PFSK-1 (cell line): ENCODE measurements around the gene DACT3.

Experiments
- FOXP2 ChIP-seq: optimal IDR thresholded peaks from 2 replicates; pipeline ENCODE3; 2011; ENCODE audit warnings: borderline replicate concordance, control low read depth, inconsistent platforms; ENCODE audit not compliant: insufficient read depth; ENCODE audit errors: extremely low read length, extremely low read depth
- POLR2AphosphoS5 ChIP-seq: IDR thresholded peaks from 2 replicates; pipeline ENCODE4 v1.6.1; 2012; ENCODE audit warnings: low read depth, mild to moderate bottlenecking, control low read depth, low read length, moderate library complexity
- REST ChIP-seq, 2 experiments: IDR thresholded peaks; 2 replicates each; pipeline versions ENCODE4 v1.6.1 to v1.8.0; 2011 to 2012; ENCODE audit warnings: low read depth in 2 of 2, low read length in 2 of 2, control low read depth in 1 of 2, inconsistent platforms in 1 of 2, mild to moderate bottlenecking in 1 of 2, moderate library complexity in 1 of 2; ENCODE audit not compliant: insufficient read depth in 1 of 2
- SIN3A ChIP-seq: IDR thresholded peaks from 2 replicates; pipeline ENCODE4 v1.6.1; 2012; ENCODE audit warnings: mild to moderate bottlenecking, low read length, moderate library complexity, borderline replicate concordance; ENCODE audit not compliant: insufficient read depth
- TAF1 ChIP-seq: IDR thresholded peaks from 2 replicates; pipeline ENCODE4 v1.6.1; 2012; ENCODE audit warnings: low read length, control low read depth, borderline replicate concordance; ENCODE audit not compliant: insufficient read depth

DACT3 gene

GRCh38 chr19:46599716-46600373 is 61.1 kb downstream of the DACT3 start:
- no peak for TF ChIP-seq FOXP2
- no peak for TF ChIP-seq SIN3A
- no peak for TF ChIP-seq TAF1
- no peak for TF ChIP-seq POLR2AphosphoS5
- TF ChIP-seq REST (IDR thresholded peaks at IDR 0.05; ENCODE audit: insufficient read depth in 1 of 2, low read depth in 2 of 2, low read length in 2 of 2): no peak

- TF ChIP-seq FOXP2 (no peak), TAF1 (no peak)
Observed at GRCh38 chr19:46598372-46598917, 62.5 kb downstream of the DACT3 start.
